ENCODE data around the gene COMMD9. TPM values are rescaled to one million over a fixed set of nuclear protein-coding genes. Genes with fewer than 3 reads are reported as not detected.

The COMMD9 gene
- polyA plus RNA-seq, 1 experiment, result 51.5 TPM

DNA sequence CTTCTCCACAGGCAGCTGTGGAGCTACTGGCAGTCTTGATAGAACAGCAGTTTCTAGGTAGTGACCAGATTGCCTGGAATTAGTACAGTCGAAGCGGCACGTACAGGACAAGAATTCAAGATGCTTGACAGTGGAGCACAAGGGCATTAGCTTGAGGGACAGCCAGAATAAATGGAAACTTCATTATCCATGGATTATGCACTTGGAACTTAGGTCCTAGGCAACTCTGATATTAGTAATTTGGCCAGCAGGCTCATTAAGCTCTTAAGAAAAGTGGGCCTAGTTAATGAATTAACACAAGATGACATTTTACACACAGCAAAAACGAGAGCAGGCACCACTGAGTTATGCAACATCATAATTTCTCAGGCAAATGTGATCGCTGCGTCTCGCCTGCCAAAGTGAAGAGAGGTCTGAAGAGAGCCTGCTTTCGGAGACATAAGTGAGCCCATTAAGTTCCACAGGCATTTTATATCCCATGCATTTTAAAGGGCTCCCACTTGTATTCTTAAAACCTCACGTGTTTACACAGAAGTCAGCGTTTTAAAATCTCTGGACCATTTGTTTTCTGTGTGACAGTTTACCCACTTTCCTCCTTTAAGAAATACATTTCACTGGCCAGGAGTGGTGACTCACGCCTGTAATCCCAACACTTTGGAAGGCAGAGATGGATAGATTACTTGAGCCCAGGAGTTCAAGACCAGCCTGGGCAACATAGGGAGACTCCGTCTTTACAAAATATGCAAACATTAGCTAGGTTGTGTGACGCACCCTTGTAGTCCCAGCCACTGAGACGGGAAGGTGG is 66.2 kb downstream of the COMMD9 start:
- no peak for DNase-seq (ENCODE audit: low read depth, low spot score)
- Histone ChIP-seq H3K4me3 (ENCODE audit: low read depth, low read length) (no peak overlapping the region), H3K27me3 (ENCODE audit: control insufficient read depth, insufficient read depth, low read length) (no peaks in the 10 kb centered on the region), H3K9me3 (ENCODE audit: control insufficient read depth, insufficient read depth, low read length) (no peaks in the 10 kb centered on the region; the same call in 1 of the 2 replicates), H3K27ac (ENCODE audit: low read depth, low read length) (no peak overlapping the region)
- TF ChIP-seq, protein P1, sequence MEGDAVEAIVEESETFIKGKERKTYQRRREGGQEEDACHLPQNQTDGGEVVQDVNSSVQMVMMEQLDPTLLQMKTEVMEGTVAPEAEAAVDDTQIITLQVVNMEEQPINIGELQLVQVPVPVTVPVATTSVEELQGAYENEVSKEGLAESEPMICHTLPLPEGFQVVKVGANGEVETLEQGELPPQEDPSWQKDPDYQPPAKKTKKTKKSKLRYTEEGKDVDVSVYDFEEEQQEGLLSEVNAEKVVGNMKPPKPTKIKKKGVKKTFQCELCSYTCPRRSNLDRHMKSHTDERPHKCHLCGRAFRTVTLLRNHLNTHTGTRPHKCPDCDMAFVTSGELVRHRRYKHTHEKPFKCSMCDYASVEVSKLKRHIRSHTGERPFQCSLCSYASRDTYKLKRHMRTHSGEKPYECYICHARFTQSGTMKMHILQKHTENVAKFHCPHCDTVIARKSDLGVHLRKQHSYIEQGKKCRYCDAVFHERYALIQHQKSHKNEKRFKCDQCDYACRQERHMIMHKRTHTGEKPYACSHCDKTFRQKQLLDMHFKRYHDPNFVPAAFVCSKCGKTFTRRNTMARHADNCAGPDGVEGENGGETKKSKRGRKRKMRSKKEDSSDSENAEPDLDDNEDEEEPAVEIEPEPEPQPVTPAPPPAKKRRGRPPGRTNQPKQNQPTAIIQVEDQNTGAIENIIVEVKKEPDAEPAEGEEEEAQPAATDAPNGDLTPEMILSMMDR (IDR thresholded peaks at IDR 0.05; ENCODE audit: low read depth, low read length), result no peak
- ChIA-PET CTCF (interaction anchor here (1.1 kb wide), 1 partner anchor 401 kb away, joined by 4 read pairs; no protein-coding TSS in a partner anchor), POLR2A (no interaction called here)

Other genes starting within 250 kb of the COMMD9 start
- 3.1 and 3.4 TPM in 2 replicates for gene PRR5L, start 6.9 kb upstream of the COMMD9 start, polyA plus RNA-seq (2011; rRNA removed)
- gene TRAF6, start 220.8 kb upstream of the COMMD9 start, polyA plus RNA-seq (2011; rRNA removed), result 9.1 and 10.0 TPM in 2 replicates